Neutrophil (primary cell): ENCODE measurements around the gene FKBP5.

Experiments
- H3K27ac ChIP-seq: fragments of 200-600 bp; sonication (generic); 2 replicates; pipeline ENCODE4 v1.5.1; 2016; ENCODE audit warnings: mild to moderate bottlenecking, moderate library complexity
- H3K27me3 ChIP-seq: fragments of 200-600 bp; sonication (generic); 2 replicates; pipeline ENCODE4 v1.6.0; 2016; ENCODE audit warnings: mild to moderate bottlenecking
- H3K36me3 ChIP-seq: fragments of 200-600 bp; sonication (generic); 2 replicates; pipeline ENCODE4 v1.5.1; 2017
- H3K4me1 ChIP-seq, 2 experiments: fragments of 200-600 bp in 1 of 2; sonication (generic) in 1 of 2; 1 replicate in 1 of 2; 2 replicates in 1 of 2; pipeline versions ENCODE4 v1.5.1 to v1.6.1; 2013 to 2016; ENCODE audit warnings: low read depth in 1 of 2, low read length in 1 of 2, mild to moderate bottlenecking in 1 of 2, moderate library complexity in 1 of 2; ENCODE audit not compliant: control insufficient read depth in 1 of 2, insufficient read depth in 1 of 2
- H3K4me3 ChIP-seq, 2 experiments: fragments of 200-600 bp in 1 of 2; sonication (generic) in 1 of 2; 1 replicate in 1 of 2; 2 replicates in 1 of 2; pipeline ENCODE4 v1.5.1; 2013 to 2016; ENCODE audit warnings: low read depth in 1 of 2, low read length in 1 of 2, mild to moderate bottlenecking in 1 of 2, moderate library complexity in 1 of 2
- H3K9me3 ChIP-seq: fragments of 200-600 bp; sonication (generic); 2 replicates; pipeline ENCODE4 v1.5.1; 2016
- CTCF ChIP-seq: fragments of 200-600 bp; sonication (generic); IDR thresholded peaks from 2 replicates; pipeline ENCODE4 v1.5.1; 2016; ENCODE audit warnings: antibody characterized with exemption

FKBP5 gene

GRCh38 chr6:35613762-35614161 lies 75.0 kb downstream of the FKBP5 start:
- no peak overlapping the region for H3K4me3 ChIP-seq
- peaks cover 8% of the 10 kb centered on the region for H3K36me3 ChIP-seq
- H3K27me3 ChIP-seq = no peaks in the 10 kb centered on the region
- peaks cover 50 to 55% of the 10 kb centered on the region in 2 experiments for H3K4me1 ChIP-seq
- H3K27ac ChIP-seq = peak overlapping the region; percentile 58
- no peak for TF ChIP-seq CTCF
- H3K9me3 ChIP-seq = no peaks in the 10 kb centered on the region

- TF ChIP-seq CTCF = no peak
- no peaks in the 10 kb centered on the region for H3K27me3 ChIP-seq
- no peak overlapping the region for H3K4me3 ChIP-seq
- peaks cover 31 to 39% of the 10 kb centered on the region in 2 experiments for H3K4me1 ChIP-seq
- H3K36me3 ChIP-seq = no peaks in the 10 kb centered on the region
- no peaks in the 10 kb centered on the region for H3K9me3 ChIP-seq
- H3K27ac ChIP-seq = no peak overlapping the region
Measured at GRCh38 chr6:35611240-35611639, 77.5 kb downstream of the FKBP5 start.

GRCh38 chr6:35610830-35611229 lies 77.9 kb downstream of the FKBP5 start:
- no peaks in the 10 kb centered on the region for H3K36me3 ChIP-seq
- no peaks in the 10 kb centered on the region for H3K9me3 ChIP-seq
- peaks cover 27 to 35% of the 10 kb centered on the region in 2 experiments for H3K4me1 ChIP-seq
- no peak overlapping the region for H3K4me3 ChIP-seq
- no peak for TF ChIP-seq CTCF
- no peak overlapping the region for H3K27ac ChIP-seq
- no peaks in the 10 kb centered on the region for H3K27me3 ChIP-seq

- H3K36me3 ChIP-seq = no peaks in the 10 kb centered on the region
- H3K9me3 ChIP-seq = no peaks in the 10 kb centered on the region
- H3K4me3 ChIP-seq = no peak overlapping the region
- no peak overlapping the region for H3K27ac ChIP-seq
- H3K4me1 ChIP-seq = peaks cover 14 to 23% of the 10 kb centered on the region in 2 experiments
- TF ChIP-seq CTCF = no peak
- no peaks in the 10 kb centered on the region for H3K27me3 ChIP-seq
Measured at GRCh38 chr6:35609588-35609987, 79.1 kb downstream of the FKBP5 start.

- Histone ChIP-seq H3K27me3 (no peaks in the 10 kb centered on the region), H3K27ac (no peak overlapping the region), H3K4me3 (no peak overlapping the region), H3K36me3 (no peaks in the 10 kb centered on the region), H3K9me3 (no peaks in the 10 kb centered on the region), H3K4me1 (peaks cover 14 to 18% of the 10 kb centered on the region in 2 experiments)
- TF ChIP-seq CTCF = no peak
Measured at GRCh38 chr6:35607517-35608233, 81.0 kb downstream of the FKBP5 start.
